ENCODE data around the gene TSPAN33.

TSPAN33 gene

GRCh38 chr7:129150199-129150996, 5.9 kb downstream of the TSPAN33 start:
- H3K27ac Mint-ChIP-seq = no peak overlapping the region
- no peaks in the 10 kb centered on the region for H3K9me3 Mint-ChIP-seq
- DNase-seq = no peak
- no peaks in the 10 kb centered on the region for H3K36me3 Mint-ChIP-seq (ENCODE audit: low read depth)
- no peaks in the 10 kb centered on the region for H3K27me3 Mint-ChIP-seq
- ATAC-seq = no peak
- H3K4me3 Mint-ChIP-seq = no peak overlapping the region
- H3K4me1 Mint-ChIP-seq = peaks cover 20% of the 10 kb centered on the region

- Mint-ChIP-seq H3K4me1 (no peaks in the 10 kb centered on the region), H3K9me3 (no peaks in the 10 kb centered on the region), H3K27me3 (no peaks in the 10 kb centered on the region), H3K27ac (no peak overlapping the region), H3K36me3 (ENCODE audit: low read depth) (no peaks in the 10 kb centered on the region), H3K4me3 (no peak overlapping the region)
- no peak for ATAC-seq
- no peak for DNase-seq
Measured at GRCh38 chr7:129157651-129158050, 13.1 kb downstream of the TSPAN33 start.

- ATAC-seq (no peak), DNase-seq (no peak)
- H3K36me3 Mint-ChIP-seq (ENCODE audit: low read depth) = no peaks in the 10 kb centered on the region
- H3K27ac Mint-ChIP-seq = no peak overlapping the region
- H3K4me1 Mint-ChIP-seq = no peaks in the 10 kb centered on the region
- no peak overlapping the region for H3K4me3 Mint-ChIP-seq
- H3K9me3 Mint-ChIP-seq = no peaks in the 10 kb centered on the region
- no peaks in the 10 kb centered on the region for H3K27me3 Mint-ChIP-seq
Measured at GRCh38 chr7:129159539-129159938, 15.0 kb downstream of the TSPAN33 start.

- H3K36me3 Mint-ChIP-seq (ENCODE audit: low read depth) = peaks cover 3% of the 10 kb centered on the region
Measured at GRCh38 chr7:129160161-129160905, 15.8 kb downstream of the TSPAN33 start.

GRCh38 chr7:129161524-129162225, 17.2 kb downstream of the TSPAN33 start:
- H3K9me3 Mint-ChIP-seq = no peaks in the 10 kb centered on the region
- DNase-seq (no peak), ATAC-seq (no peak)
- no peaks in the 10 kb centered on the region for H3K27me3 Mint-ChIP-seq
- H3K4me3 Mint-ChIP-seq = no peak overlapping the region
- peaks cover 3% of the 10 kb centered on the region for H3K4me1 Mint-ChIP-seq
- H3K27ac Mint-ChIP-seq = no peak overlapping the region
- peaks cover 4% of the 10 kb centered on the region for H3K36me3 Mint-ChIP-seq (ENCODE audit: low read depth)

More at GRCh38 chr7:129160161-129160905, 15.8 kb downstream of the TSPAN33 start:
- H3K4me1 Mint-ChIP-seq = no peaks in the 10 kb centered on the region
- H3K27me3 Mint-ChIP-seq = no peaks in the 10 kb centered on the region
- DNase-seq (no peak), ATAC-seq (no peak)
- no peak overlapping the region for H3K4me3 Mint-ChIP-seq
- H3K9me3 Mint-ChIP-seq = no peaks in the 10 kb centered on the region
- H3K27ac Mint-ChIP-seq = no peak overlapping the region

- Mint-ChIP-seq H3K4me1 (peaks cover 3% of the 10 kb centered on the region), H3K27ac (no peak overlapping the region), H3K9me3 (no peaks in the 10 kb centered on the region), H3K4me3 (no peak overlapping the region), H3K27me3 (no peaks in the 10 kb centered on the region), H3K36me3 (ENCODE audit: low read depth) (peaks cover 4% of the 10 kb centered on the region)
- ATAC-seq (no peak), DNase-seq (no peak)
Measured at GRCh38 chr7:129162732-129163131, 18.2 kb downstream of the TSPAN33 start.

GRCh38 chr7:129163875-129164544, 19.5 kb downstream of the TSPAN33 start:
- Mint-ChIP-seq H3K27ac (no peak overlapping the region), H3K4me3 (no peak overlapping the region)
- no peak for ATAC-seq

GRCh38 chr7:129166745-129167144, 22.2 kb downstream of the TSPAN33 start:
- Mint-ChIP-seq H3K27me3 (no peaks in the 10 kb centered on the region), H3K36me3 (ENCODE audit: low read depth) (peaks cover 4% of the 10 kb centered on the region), H3K9me3 (no peaks in the 10 kb centered on the region), H3K4me1 (peaks cover 22% of the 10 kb centered on the region), H3K27ac (no peak overlapping the region), H3K4me3 (no peak overlapping the region)
- DNase-seq = no peak
- ATAC-seq = no peak

More at GRCh38 chr7:129163875-129164544, 19.5 kb downstream of the TSPAN33 start:
- H3K9me3 Mint-ChIP-seq = no peaks in the 10 kb centered on the region
- H3K27me3 Mint-ChIP-seq = no peaks in the 10 kb centered on the region
- peaks cover 8% of the 10 kb centered on the region for H3K4me1 Mint-ChIP-seq
- H3K36me3 Mint-ChIP-seq (ENCODE audit: low read depth) = peaks cover 4% of the 10 kb centered on the region
- DNase-seq = no peak

GRCh38 chr7:129167817-129168216, 23.3 kb downstream of the TSPAN33 start:
- H3K4me3 Mint-ChIP-seq = no peak overlapping the region
- no peak overlapping the region for H3K27ac Mint-ChIP-seq
- DNase-seq = no peak
- no peaks in the 10 kb centered on the region for H3K9me3 Mint-ChIP-seq
- no peaks in the 10 kb centered on the region for H3K27me3 Mint-ChIP-seq
- H3K4me1 Mint-ChIP-seq = peaks cover 22% of the 10 kb centered on the region
- ATAC-seq = no peak
- peaks cover 4% of the 10 kb centered on the region for H3K36me3 Mint-ChIP-seq (ENCODE audit: low read depth)

GRCh38 chr7:129168231-129169021, 23.9 kb downstream of the TSPAN33 start:
- ATAC-seq (no peak), DNase-seq (no peak)
- peaks cover 4% of the 10 kb centered on the region for H3K36me3 Mint-ChIP-seq (ENCODE audit: low read depth)
- no peaks in the 10 kb centered on the region for H3K27me3 Mint-ChIP-seq
- H3K27ac Mint-ChIP-seq = no peak overlapping the region
- peaks cover 22% of the 10 kb centered on the region for H3K4me1 Mint-ChIP-seq
- no peaks in the 10 kb centered on the region for H3K9me3 Mint-ChIP-seq
- H3K4me3 Mint-ChIP-seq = peak overlapping the region; percentile 55

- Mint-ChIP-seq H3K36me3 (ENCODE audit: low read depth) (peaks cover 4% of the 10 kb centered on the region), H3K4me1 (peaks cover 22% of the 10 kb centered on the region), H3K9me3 (no peaks in the 10 kb centered on the region), H3K27ac (peak overlapping the region; percentile 46), H3K4me3 (peak overlapping the region; percentile 69), H3K27me3 (no peaks in the 10 kb centered on the region)
- peak; percentile 65 for DNase-seq
- ATAC-seq = peak; percentile 81
Measured at GRCh38 chr7:129169171-129169671, 24.7 kb downstream of the TSPAN33 start.

GRCh38 chr7:129169686-129170440, 25.4 kb downstream of the TSPAN33 start:
- DNase-seq (peak; percentile 33), ATAC-seq (peak; percentile 50)
- Mint-ChIP-seq H3K4me3 (peak overlapping the region; percentile 69), H3K4me1 (peaks cover 22% of the 10 kb centered on the region), H3K27ac (peak overlapping the region; percentile 46), H3K36me3 (ENCODE audit: low read depth) (peaks cover 4% of the 10 kb centered on the region), H3K9me3 (no peaks in the 10 kb centered on the region), H3K27me3 (no peaks in the 10 kb centered on the region)

- Mint-ChIP-seq H3K27ac (no peak overlapping the region), H3K4me1 (peaks cover 22% of the 10 kb centered on the region), H3K27me3 (no peaks in the 10 kb centered on the region), H3K36me3 (ENCODE audit: low read depth) (no peaks in the 10 kb centered on the region), H3K4me3 (no peak overlapping the region), H3K9me3 (no peaks in the 10 kb centered on the region)
- DNase-seq (no peak), ATAC-seq (no peak)
Measured at GRCh38 chr7:129170441-129171021, 26.0 kb downstream of the TSPAN33 start.

Data from activated naive CD8-positive, alpha-beta T cell treated with anti-CD3 and anti-CD28 coated beads, Interleukin-2, amount 50 U/mL, for 24 hours (primary cell).